Stimulated activated naive B cell treated with anti-CD40 and anti-IgM and Interleukin-4, amounts not matched to agents 10 μg/mL and 1 μg/mL and 100 μg/mL, for 72 hours (primary cell): ENCODE measurements around the gene MFNG.
A peak's percentile ranks its signal among the peaks of the same experiment; 100 is the strongest.

Source experiments
- ATAC-seq, 2 donors: fragments of 150-1000 bp; cut with Tn5 transposase; replicated peaks; 2 replicates each; pipeline ENCODE4 v1.10.0; 2021; ENCODE audit warnings: moderate library complexity in 1 of 2
- DNase-seq: peaks from one replicate; pipeline ENCODE4 v3.0.0; 2021
- H3K27ac Mint-ChIP-seq: one replicate; pipeline ENCODE4 v1.8.0; 2022; ENCODE audit warnings: mild to moderate bottlenecking, mixed read lengths
- H3K27me3 Mint-ChIP-seq, 2 donors: one replicate each; pipeline ENCODE4 v1.8.0; 2022; ENCODE audit warnings: mixed read lengths in 2 of 2
- H3K36me3 Mint-ChIP-seq, 2 donors: one replicate each; pipeline ENCODE4 v1.8.0; 2022; ENCODE audit warnings: mixed read lengths in 2 of 2, mild to moderate bottlenecking in 1 of 2
- H3K4me1 Mint-ChIP-seq, 2 donors: one replicate each; pipeline ENCODE4 v1.8.0; 2022; ENCODE audit warnings: mixed read lengths in 2 of 2, mild to moderate bottlenecking in 1 of 2
- H3K4me3 Mint-ChIP-seq, 2 donors: one replicate each; pipeline ENCODE4 v1.8.0; 2022; ENCODE audit warnings: mild to moderate bottlenecking in 2 of 2, mixed read lengths in 2 of 2, moderate library complexity in 1 of 2
- H3K9me3 Mint-ChIP-seq, 2 donors: one replicate each; pipeline ENCODE4 v1.8.0; 2022; ENCODE audit warnings: mixed read lengths in 2 of 2, mild to moderate bottlenecking in 1 of 2

Gene MFNG

GRCh38 chr22:37445501-37445900 is 40.7 kb downstream of the MFNG start:
- H3K27ac Mint-ChIP-seq, result no peak overlapping the region
- no peak for ATAC-seq
- peaks cover 4 to 11% of the 10 kb centered on the region in 2 donors for H3K9me3 Mint-ChIP-seq

GRCh38 chr22:37443977-37444376 is 42.2 kb downstream of the MFNG start:
- Mint-ChIP-seq H3K36me3 (peaks cover 7 to 11% of the 10 kb centered on the region in 2 donors), H3K27me3 (peaks cover 16 to 24% of the 10 kb centered on the region in 2 donors), H3K9me3 (peaks cover 4 to 11% of the 10 kb centered on the region in 2 donors), H3K4me1 (peaks cover 0 to 2% of the 10 kb centered on the region in 2 donors), H3K27ac (no peak overlapping the region), H3K4me3 (no peak overlapping the region)
- DNase-seq (no peak), ATAC-seq (no peak)

More at GRCh38 chr22:37445501-37445900, 40.7 kb downstream of the MFNG start:
- Mint-ChIP-seq H3K4me3 (no peak overlapping the region), H3K4me1 (peaks cover 0 to 2% of the 10 kb centered on the region in 2 donors), H3K27me3 (peaks cover 16 to 24% of the 10 kb centered on the region in 2 donors), H3K36me3 (peaks cover 7 to 11% of the 10 kb centered on the region in 2 donors)
- no peak for DNase-seq

DNA sequence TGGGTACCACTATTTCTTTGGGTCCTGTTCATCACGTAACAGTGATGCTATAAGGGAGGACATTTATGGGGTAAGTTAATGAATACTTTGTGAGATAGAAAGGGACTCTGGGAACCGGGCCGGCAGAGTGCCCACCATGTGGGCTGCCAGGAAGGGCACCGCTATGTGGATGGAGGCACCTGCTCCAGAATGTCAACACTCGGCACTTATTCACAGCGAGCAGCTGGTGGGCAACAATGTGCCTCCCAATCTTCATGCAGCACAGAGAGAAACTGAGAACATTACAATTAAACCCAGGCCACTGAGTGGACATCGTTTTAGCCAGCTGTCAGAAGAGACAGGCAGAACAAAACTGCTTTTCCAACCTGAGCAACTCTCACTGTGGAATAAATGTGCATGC is 43.1 kb downstream of the MFNG start:
- Mint-ChIP-seq H3K4me1 (no peaks in the 10 kb centered on the region), H3K27me3 (peaks cover 12 to 24% of the 10 kb centered on the region in 2 donors), H3K36me3 (peaks cover 7 to 11% of the 10 kb centered on the region in 2 donors), H3K4me3 (no peak overlapping the region), H3K27ac (peak overlapping the region; percentile 42), H3K9me3 (peaks cover 4 to 11% of the 10 kb centered on the region in 2 donors)
- ATAC-seq, result no peak
- no peak for DNase-seq

DNA sequence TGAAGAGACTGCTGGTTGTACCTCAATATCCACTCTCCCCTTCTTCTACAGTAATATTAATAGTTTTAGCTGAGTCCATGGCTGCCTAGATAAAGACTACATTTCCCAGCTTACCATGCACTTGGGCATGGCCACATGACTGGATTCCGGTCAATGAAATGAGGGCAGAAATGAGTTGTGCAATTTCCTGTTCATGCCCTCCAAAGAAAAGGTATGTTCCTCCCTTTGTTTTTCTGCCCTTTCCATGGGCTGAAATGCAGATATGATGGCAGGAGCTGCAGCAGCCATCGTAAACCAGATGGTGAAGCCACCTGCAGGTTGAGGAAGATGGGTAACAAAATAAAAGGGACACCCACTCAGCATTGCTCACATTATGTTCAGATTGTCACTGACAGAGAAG is 43.6 kb downstream of the MFNG start:
- H3K4me3 Mint-ChIP-seq, result no peak overlapping the region
- ATAC-seq (peak in 1 of 2 donors; percentile 65), DNase-seq (no peak)
- H3K36me3 Mint-ChIP-seq, result peaks cover 7 to 11% of the 10 kb centered on the region in 2 donors
- peaks cover 4 to 11% of the 10 kb centered on the region in 2 donors for H3K9me3 Mint-ChIP-seq
- H3K27ac Mint-ChIP-seq, result no peak overlapping the region
- peaks cover 12 to 24% of the 10 kb centered on the region in 2 donors for H3K27me3 Mint-ChIP-seq
- no peaks in the 10 kb centered on the region for H3K4me1 Mint-ChIP-seq

- Mint-ChIP-seq H3K36me3 (peaks cover 7 to 11% of the 10 kb centered on the region in 2 donors), H3K4me3 (no peak overlapping the region), H3K27ac (no peak overlapping the region), H3K9me3 (peaks cover 4 to 11% of the 10 kb centered on the region in 2 donors), H3K27me3 (peaks cover 12 to 20% of the 10 kb centered on the region in 2 donors), H3K4me1 (no peaks in the 10 kb centered on the region)
- ATAC-seq (no peak), DNase-seq (no peak)
Observed at GRCh38 chr22:37442135-37442534, 44.0 kb downstream of the MFNG start.

DNA sequence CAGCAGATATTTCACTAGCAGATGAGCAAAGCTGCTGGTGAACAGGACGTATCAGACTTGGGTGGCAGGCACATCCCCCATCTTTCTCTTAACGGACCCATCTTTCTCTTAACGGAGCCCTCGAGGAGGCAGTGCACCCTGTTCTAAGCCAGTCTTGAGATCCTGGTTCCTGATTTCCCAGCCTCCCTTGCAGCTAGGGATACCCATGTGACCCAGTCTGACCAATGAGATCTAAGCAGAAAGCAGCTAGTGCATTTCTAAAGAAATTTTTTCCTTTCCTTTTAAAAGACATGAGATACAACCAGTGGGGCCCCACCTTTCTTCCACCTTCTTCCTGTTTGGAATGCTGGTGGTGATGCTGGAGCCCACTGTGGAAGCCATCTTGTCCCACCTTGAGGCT is 45.3 kb downstream of the MFNG start:
- no peak for ATAC-seq

DNA sequence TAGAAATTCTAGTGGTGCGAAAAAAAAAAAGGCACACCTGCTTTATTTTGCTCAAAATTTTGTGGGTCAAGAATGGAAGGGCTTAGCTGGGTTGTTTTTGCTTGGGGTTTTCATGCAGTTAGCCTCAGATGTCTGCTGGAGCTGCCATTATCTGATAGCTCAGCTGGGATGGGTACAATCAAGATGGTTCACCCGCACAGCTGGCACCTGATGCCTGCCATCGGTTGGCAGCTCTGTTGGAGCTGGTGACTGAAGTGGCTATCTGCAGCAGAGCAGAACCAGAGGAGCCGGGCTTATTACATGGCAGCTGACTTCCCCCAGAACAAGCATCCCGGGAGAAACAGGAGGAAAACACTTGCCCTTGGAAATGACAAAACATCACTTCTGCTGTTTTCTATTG is 46.8 kb downstream of the MFNG start:
- H3K36me3 Mint-ChIP-seq, result peaks cover 7 to 11% of the 10 kb centered on the region in 2 donors
- H3K4me1 Mint-ChIP-seq, result no peaks in the 10 kb centered on the region

More for the DNA sequence above, 45.3 kb downstream of the MFNG start:
- Mint-ChIP-seq H3K4me3 (no peak overlapping the region), H3K9me3 (peaks cover 4 to 11% of the 10 kb centered on the region in 2 donors), H3K27me3 (peaks cover 15 to 19% of the 10 kb centered on the region in 2 donors), H3K27ac (no peak overlapping the region), H3K4me1 (no peaks in the 10 kb centered on the region), H3K36me3 (peaks cover 7 to 11% of the 10 kb centered on the region in 2 donors)
- DNase-seq, result no peak

DNA sequence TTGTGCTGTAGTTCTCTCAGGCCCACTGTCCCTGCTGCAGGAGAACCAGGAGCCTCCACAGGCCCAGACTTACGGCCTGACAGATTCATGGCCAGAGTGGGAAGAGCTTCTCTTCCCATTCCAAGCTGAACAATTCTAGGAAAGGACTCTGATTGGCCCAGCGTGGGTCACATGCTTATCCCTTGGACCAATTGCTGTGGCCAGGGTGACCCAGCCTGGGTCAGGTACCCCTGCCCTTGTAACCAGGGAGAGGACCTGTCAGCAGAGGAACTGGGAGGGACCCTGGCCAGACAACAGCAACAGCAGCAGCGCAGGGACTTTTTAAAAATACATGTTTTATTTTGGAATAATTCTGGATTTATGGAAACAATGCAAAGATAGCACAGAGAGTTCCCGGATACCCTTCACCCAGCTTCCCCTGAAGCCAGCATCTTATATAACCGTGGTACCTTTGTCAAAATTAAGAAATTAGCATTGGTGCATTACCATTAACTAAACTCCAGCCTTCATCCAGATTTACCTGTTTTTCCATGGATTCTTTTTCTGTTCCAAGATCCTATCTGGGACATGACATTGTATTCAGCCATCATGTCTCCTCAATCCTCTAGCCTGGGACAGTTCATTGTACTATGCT is 50.1 kb downstream of the MFNG start:
- no peak overlapping the region for H3K4me3 Mint-ChIP-seq
- peaks cover 4 to 6% of the 10 kb centered on the region in 2 donors for H3K4me1 Mint-ChIP-seq
- H3K36me3 Mint-ChIP-seq, result peaks cover 4 to 9% of the 10 kb centered on the region in 2 donors
- no peak overlapping the region for H3K27ac Mint-ChIP-seq
- H3K9me3 Mint-ChIP-seq, result peaks cover 6 to 9% of the 10 kb centered on the region in 2 donors
- ATAC-seq, result no peak
- no peak for DNase-seq
- peaks cover 33 to 44% of the 10 kb centered on the region in 2 donors for H3K27me3 Mint-ChIP-seq

More for the DNA sequence above, 46.8 kb downstream of the MFNG start:
- Mint-ChIP-seq H3K4me3 (no peak overlapping the region), H3K27ac (no peak overlapping the region), H3K27me3 (peaks cover 23 to 25% of the 10 kb centered on the region in 2 donors), H3K9me3 (peaks cover 4 to 11% of the 10 kb centered on the region in 2 donors)
- ATAC-seq (no peak), DNase-seq (no peak)

GRCh38 chr22:37433786-37434185 is 52.4 kb downstream of the MFNG start:
- ATAC-seq, result no peak
- Mint-ChIP-seq H3K9me3 (peaks cover 6 to 8% of the 10 kb centered on the region in 2 donors), H3K4me3 (no peak overlapping the region), H3K27me3 (peaks cover 46 to 64% of the 10 kb centered on the region in 2 donors), H3K4me1 (peaks cover 4 to 9% of the 10 kb centered on the region in 2 donors), H3K27ac (no peak overlapping the region), H3K36me3 (peaks cover 4 to 8% of the 10 kb centered on the region in 2 donors)
- no peak for DNase-seq

DNA sequence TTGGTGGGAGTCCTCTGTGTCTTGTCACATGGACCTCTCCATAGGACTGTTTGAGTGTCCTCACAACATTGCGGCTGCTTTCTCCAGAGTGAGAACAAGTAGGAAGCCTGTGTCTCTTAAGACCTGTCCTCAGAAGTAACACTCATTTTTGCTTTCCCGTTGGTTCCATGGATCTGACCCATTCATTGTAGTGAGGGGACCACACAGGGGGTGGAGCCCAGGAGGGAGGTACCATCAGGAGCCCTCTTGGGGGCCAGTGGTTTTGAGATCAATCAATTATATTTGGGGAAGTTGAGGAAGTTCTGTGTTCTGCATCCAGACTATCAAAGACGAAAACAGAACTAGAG is 53.5 kb downstream of the MFNG start:
- peaks cover 56 to 71% of the 10 kb centered on the region in 2 donors for H3K27me3 Mint-ChIP-seq
- H3K27ac Mint-ChIP-seq, result no peak overlapping the region
- DNase-seq, result no peak
- ATAC-seq, result no peak
- no peak overlapping the region for H3K4me3 Mint-ChIP-seq
- H3K4me1 Mint-ChIP-seq, result peaks cover 4 to 16% of the 10 kb centered on the region in 2 donors
- peaks cover 4 to 8% of the 10 kb centered on the region in 2 donors for H3K36me3 Mint-ChIP-seq
- peaks cover 6 to 8% of the 10 kb centered on the region in 2 donors for H3K9me3 Mint-ChIP-seq

GRCh38 chr22:37431801-37432707 is 54.1 kb downstream of the MFNG start:
- DNase-seq (no peak), ATAC-seq (peak; percentile 39 to 56)
- peaks cover 6 to 8% of the 10 kb centered on the region in 2 donors for H3K9me3 Mint-ChIP-seq
- peaks cover 6 to 18% of the 10 kb centered on the region in 2 donors for H3K4me1 Mint-ChIP-seq
- peaks cover 4 to 8% of the 10 kb centered on the region in 2 donors for H3K36me3 Mint-ChIP-seq
- H3K27me3 Mint-ChIP-seq, result peaks cover 60 to 70% of the 10 kb centered on the region in 2 donors
- H3K4me3 Mint-ChIP-seq, result no peak overlapping the region
- H3K27ac Mint-ChIP-seq, result no peak overlapping the region

DNA sequence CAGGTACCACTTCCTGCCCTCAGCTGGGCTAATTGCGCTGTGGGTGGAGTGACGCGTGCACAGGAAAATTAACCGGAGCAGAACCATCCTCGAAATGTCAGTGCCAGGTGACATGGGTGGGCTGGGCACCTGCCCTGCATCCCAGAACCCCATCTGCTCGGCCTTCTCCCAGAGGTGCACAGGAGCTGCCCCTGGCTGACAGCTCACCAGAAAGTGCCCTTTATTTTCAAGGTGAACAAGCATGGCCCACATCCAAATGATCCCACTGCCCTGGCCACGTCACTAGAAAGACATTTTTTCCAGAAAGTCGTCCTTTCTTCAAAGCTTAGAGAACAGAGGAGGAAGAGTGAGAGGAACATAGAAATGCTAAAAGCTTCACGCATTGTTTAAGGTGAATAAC is 54.8 kb downstream of the MFNG start:
- peaks cover 13 to 23% of the 10 kb centered on the region in 2 donors for H3K4me1 Mint-ChIP-seq
- peaks cover 6 to 8% of the 10 kb centered on the region in 2 donors for H3K9me3 Mint-ChIP-seq
- DNase-seq (no peak), ATAC-seq (no peak)
- peaks cover 4 to 8% of the 10 kb centered on the region in 2 donors for H3K36me3 Mint-ChIP-seq
- no peak overlapping the region for H3K4me3 Mint-ChIP-seq
- peaks cover 67 to 74% of the 10 kb centered on the region in 2 donors for H3K27me3 Mint-ChIP-seq
- no peak overlapping the region for H3K27ac Mint-ChIP-seq

DNA sequence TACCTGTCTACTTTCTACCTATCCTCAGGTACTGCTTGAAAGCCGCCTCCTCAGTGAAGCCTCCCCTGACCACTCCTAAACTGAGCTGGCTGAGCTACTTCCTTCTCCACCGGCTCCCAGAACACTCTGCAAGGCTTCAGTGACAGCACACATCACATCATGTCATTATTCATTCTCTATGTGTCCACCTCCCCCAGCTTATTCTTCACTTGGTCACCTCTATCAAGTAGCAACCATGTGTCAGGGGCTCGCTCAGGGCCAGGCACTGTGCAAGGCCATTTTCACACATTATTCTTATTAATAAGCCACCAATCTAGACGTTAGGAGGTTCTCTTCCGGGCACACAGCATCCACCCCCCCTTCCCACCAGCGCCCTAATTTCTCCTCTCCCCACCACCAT is 55.2 kb downstream of the MFNG start:
- ATAC-seq, result no peak
- peaks cover 71 to 79% of the 10 kb centered on the region in 2 donors for H3K27me3 Mint-ChIP-seq
- H3K36me3 Mint-ChIP-seq, result peaks cover 4 to 8% of the 10 kb centered on the region in 2 donors
- H3K4me1 Mint-ChIP-seq, result peaks cover 17 to 26% of the 10 kb centered on the region in 2 donors
- no peak for DNase-seq
- no peak overlapping the region for H3K27ac Mint-ChIP-seq
- no peak overlapping the region for H3K4me3 Mint-ChIP-seq
- H3K9me3 Mint-ChIP-seq, result peaks cover 6 to 8% of the 10 kb centered on the region in 2 donors
